H9 (cell line): ENCODE data around the gene CTNNB1. TPM values are rescaled to one million over a fixed set of nuclear protein-coding genes. Genes with fewer than 3 reads are reported as not detected.

Source experiments
- DNase-seq: peaks from one replicate; pipeline ENCODE4 v3.0.0-alpha.2; 2017
- H2AFZ ChIP-seq: one replicate; pipeline ENCODE4 v1.6.1; 2013; ENCODE audit warnings: mild to moderate bottlenecking, low read length, control low read depth, moderate library complexity
- H2AK5ac ChIP-seq: 2 replicates; pipeline ENCODE4 v1.6.1; 2013; ENCODE audit warnings: low read length, control low read depth, mixed read lengths; ENCODE audit not compliant: insufficient read length
- H2BK120ac ChIP-seq: one replicate; pipeline ENCODE4 v1.6.1; 2013; ENCODE audit warnings: low read depth, mild to moderate bottlenecking, low read length, control low read depth, inconsistent platforms; ENCODE audit not compliant: poor library complexity, severe bottlenecking
- H2BK12ac ChIP-seq: 2 replicates; pipeline ENCODE4 v1.6.1; 2013; ENCODE audit warnings: low read length, control low read depth, mixed read lengths, low read depth; ENCODE audit not compliant: insufficient read length
- H2BK15ac ChIP-seq: 2 replicates; pipeline ENCODE4 v1.6.1; 2013; ENCODE audit warnings: low read depth, low read length, control low read depth
- H2BK20ac ChIP-seq: one replicate; pipeline ENCODE4 v1.6.1; 2013; ENCODE audit warnings: low read depth, mild to moderate bottlenecking, low read length, control low read depth, inconsistent platforms; ENCODE audit not compliant: poor library complexity, severe bottlenecking
- H2BK5ac ChIP-seq: 2 replicates; pipeline ENCODE4 v1.6.1; 2013; ENCODE audit warnings: low read length, control low read depth, mixed read lengths; ENCODE audit not compliant: insufficient read length
- H3K14ac ChIP-seq: 2 replicates; pipeline ENCODE4 v1.6.1; 2013; ENCODE audit warnings: low read length, control low read depth; ENCODE audit not compliant: insufficient read depth
- H3K18ac ChIP-seq: 2 replicates; pipeline ENCODE4 v1.6.1; 2013; ENCODE audit warnings: low read depth, mild to moderate bottlenecking, mixed read lengths, low read length, control low read depth; ENCODE audit not compliant: insufficient read length
- H3K23ac ChIP-seq: 2 replicates; pipeline ENCODE4 v1.6.1; 2013; ENCODE audit warnings: low read length, control low read depth, mixed read lengths, low read depth; ENCODE audit not compliant: insufficient read length
- H3K23me2 ChIP-seq: 2 replicates; pipeline ENCODE4 v1.6.1; 2013; ENCODE audit warnings: low read depth, mild to moderate bottlenecking, mixed read lengths, low read length, control low read depth; ENCODE audit not compliant: insufficient read length, poor library complexity, severe bottlenecking
- H3K27ac ChIP-seq: 2 replicates; pipeline ENCODE4 v1.5.1; 2013; ENCODE audit warnings: low read length, control low read depth, mixed read lengths, low read depth; ENCODE audit not compliant: insufficient read length
- H3K27me3 ChIP-seq: 2 replicates; pipeline ENCODE4 v1.6.1; 2013; ENCODE audit warnings: low read length, control low read depth, inconsistent platforms; ENCODE audit not compliant: insufficient read depth
- H3K4ac ChIP-seq: 2 replicates; pipeline ENCODE4 v1.6.1; 2013; ENCODE audit warnings: low read depth, mild to moderate bottlenecking, control low read depth, inconsistent platforms, low read length, moderate library complexity
- H3K4me1 ChIP-seq: 2 replicates; pipeline ENCODE4 v1.6.1; 2013; ENCODE audit warnings: low read length, control low read depth, inconsistent platforms; ENCODE audit not compliant: insufficient read depth
- H3K4me2 ChIP-seq: 2 replicates; pipeline ENCODE4 v1.6.1; 2013; ENCODE audit warnings: low read length, control low read depth, mixed read lengths; ENCODE audit not compliant: insufficient read length, insufficient read depth
- H3K56ac ChIP-seq: 2 replicates; pipeline ENCODE4 v1.6.1; 2013; ENCODE audit warnings: low read depth, mild to moderate bottlenecking, mixed read lengths, low read length, control low read depth; ENCODE audit not compliant: insufficient read length
- H3K79me1 ChIP-seq: 2 replicates; pipeline ENCODE4 v1.6.1; 2013; ENCODE audit warnings: low read depth, mild to moderate bottlenecking, moderate library complexity, low read length, control low read depth, inconsistent platforms; ENCODE audit not compliant: insufficient read depth, poor library complexity, severe bottlenecking
- H3K79me2 ChIP-seq: 2 replicates; pipeline ENCODE4 v1.6.1; 2013; ENCODE audit warnings: low read length, control low read depth, inconsistent platforms; ENCODE audit not compliant: insufficient read depth
- H3K9ac ChIP-seq: 2 replicates; pipeline ENCODE4 v1.6.1; 2013; ENCODE audit warnings: low read length, control low read depth, mixed read lengths; ENCODE audit not compliant: insufficient read length; ENCODE audit errors: extremely low read depth
- H3K9me3 ChIP-seq: one replicate; pipeline ENCODE4 v1.6.1; 2013; ENCODE audit warnings: low read depth, low read length, inconsistent platforms; ENCODE audit not compliant: control insufficient read depth
- H3T11ph ChIP-seq: one replicate; pipeline ENCODE4 v1.6.1; 2013; ENCODE audit warnings: mild to moderate bottlenecking, low read length, control low read depth, inconsistent platforms
- H4K20me1 ChIP-seq: one replicate; pipeline ENCODE4 v1.6.1; 2013; ENCODE audit not compliant: control insufficient read depth, insufficient read length, insufficient read depth
- H4K5ac ChIP-seq: 2 replicates; pipeline ENCODE4 v1.6.1; 2013; ENCODE audit warnings: low read depth, mild to moderate bottlenecking, mixed read lengths, low read length, control low read depth; ENCODE audit not compliant: insufficient read length
- H4K8ac ChIP-seq: replicated peaks from 2 replicates; pipeline ENCODE4 v1.6.1; 2013; ENCODE audit warnings: low read length, control low read depth, mixed read lengths, low read depth; ENCODE audit not compliant: insufficient read length
- H4K91ac ChIP-seq: 2 replicates; pipeline ENCODE4 v1.6.1; 2013; ENCODE audit warnings: low read depth, mild to moderate bottlenecking, moderate library complexity, mixed read lengths, low read length, control low read depth; ENCODE audit not compliant: insufficient read length
- H3K27ac Mint-ChIP-seq, 3 experiments: 2 replicates in 2 of 3; 3 replicates in 1 of 3; pipeline ENCODE4 v1.8.0; 2020 to 2021; ENCODE audit warnings: mixed read lengths in 3 of 3, mild to moderate bottlenecking in 1 of 3, moderate library complexity in 1 of 3
- H3K27me3 Mint-ChIP-seq: 2 replicates; pipeline ENCODE4 v1.8.0; 2021; ENCODE audit warnings: low read depth, mild to moderate bottlenecking, moderate library complexity, mixed read lengths
- H3K36me3 Mint-ChIP-seq, 3 experiments: 2 replicates in 2 of 3; 3 replicates in 1 of 3; pipeline ENCODE4 v1.8.0; 2020 to 2021; ENCODE audit warnings: low read depth in 3 of 3, mixed read lengths in 3 of 3; ENCODE audit not compliant: insufficient read depth in 1 of 3
- H3K4me1 Mint-ChIP-seq, 2 experiments: 2 replicates each; pipeline ENCODE4 v1.8.0; 2020; ENCODE audit warnings: mixed read lengths in 2 of 2
- H3K4me3 Mint-ChIP-seq, 2 experiments: 2 replicates in 1 of 2; 3 replicates in 1 of 2; pipeline ENCODE4 v1.8.0; 2020 to 2021; ENCODE audit warnings: mild to moderate bottlenecking in 2 of 2, mixed read lengths in 2 of 2, moderate library complexity in 1 of 2
- H3K9me3 Mint-ChIP-seq, 2 experiments: 2 replicates in 1 of 2; 3 replicates in 1 of 2; pipeline ENCODE4 v1.8.0; 2020; ENCODE audit warnings: mild to moderate bottlenecking in 2 of 2, mixed read lengths in 2 of 2, moderate library complexity in 1 of 2
- CTCF ChIP-seq: fragments of 200-600 bp; sonication (generic); conservative IDR thresholded peaks from 3 replicates; pipeline ENCODE4 v1.8.0; 2021; ENCODE audit warnings: antibody characterized with exemption, mild to moderate bottlenecking
- total RNA-seq: library from RNA; stranded (reverse); gene quantifications from 2 replicates; pipeline ENCODE4 v1.2.1, GENCODE V29; 2021

CTNNB1 gene
- total RNA-seq, 1 experiment from 2014 or later = 500 TPM

GRCh38 chr3:41202834-41203345 is 3.6 kb downstream of the CTNNB1 start:
- H3K79me2 ChIP-seq = peaks cover 62% of the 10 kb centered on the region
- no peak overlapping the region for H2AFZ ChIP-seq
- H3K56ac ChIP-seq = no peak overlapping the region
- H3K27ac Mint-ChIP-seq = peak overlapping the region in 2 of 3 experiments; percentile 77 to 90; a peak in 2 of 7 replicates
- H3T11ph ChIP-seq = no peak overlapping the region
- no peak overlapping the region for H3K27ac ChIP-seq
- H3K23me2 ChIP-seq = peaks cover 22% of the 10 kb centered on the region
- peak; percentile 53; the same call in 2 of the 3 replicates for TF ChIP-seq CTCF
- H3K36me3 Mint-ChIP-seq = peaks cover 3 to 9% (median 7%) of the 10 kb centered on the region in 3 experiments; a peak in 5 of 7 replicates
- no peak overlapping the region for H4K5ac ChIP-seq
- H3K9me3 Mint-ChIP-seq = no peaks in the 10 kb centered on the region
- H3K79me1 ChIP-seq = no peaks in the 10 kb centered on the region
- no peak overlapping the region for H3K23ac ChIP-seq
- H3K9ac ChIP-seq = no peak overlapping the region
- no peak overlapping the region for H2BK120ac ChIP-seq
- no peak overlapping the region for H2BK15ac ChIP-seq
- H3K4me1 Mint-ChIP-seq = peaks cover 61 to 69% of the 10 kb centered on the region in 2 experiments
- H2BK20ac ChIP-seq = no peak overlapping the region
- H2BK12ac ChIP-seq = no peak overlapping the region
- no peak overlapping the region for H3K18ac ChIP-seq
- no peak for DNase-seq
- H3K9me3 ChIP-seq = no peaks in the 10 kb centered on the region
- no peaks in the 10 kb centered on the region; the same call in 1 of the 2 replicates for H3K27me3 Mint-ChIP-seq
- H3K4me1 ChIP-seq = peaks cover 5% of the 10 kb centered on the region; the same call in 1 of the 2 replicates
- no peak overlapping the region for H3K4ac ChIP-seq
- H4K91ac ChIP-seq = no peak overlapping the region
- H3K4me3 Mint-ChIP-seq = peak overlapping the region; percentile 78 to 93
- H3K14ac ChIP-seq = no peak overlapping the region
- H2AK5ac ChIP-seq = no peak overlapping the region
- no peaks in the 10 kb centered on the region for H4K20me1 ChIP-seq
- no peak overlapping the region for H2BK5ac ChIP-seq
- H3K4me2 ChIP-seq = peak overlapping the region; percentile 63
- no peak overlapping the region for H4K8ac ChIP-seq
- no peaks in the 10 kb centered on the region for H3K27me3 ChIP-seq
